Measurements from ENCODE around the gene SPOCK1.

- TF ChIP-seq CTCF (IDR thresholded peaks at IDR 0.05) (no peak), POLR2AphosphoS5 (IDR thresholded peaks at IDR 0.05) (no peak), EP300 (IDR thresholded peaks at IDR 0.05) (no peak)
Observed at GRCh38 chr5:137357436-137357835, 141.7 kb downstream of the SPOCK1 start.

Data from stomach (tissue), 4 donors.